HUDEP-2 (cell line): ENCODE results near the gene SACS.
"Not testable (repeated sequence)": the region's sequence is repeated elsewhere in the genome, so short reads cannot be mapped to it uniquely, and the experiment has no call there.

ENCODE experiments used
- DNase-seq, 76 experiments: peaks; one replicate each; lab custom pipeline; 2025; ENCODE audit not compliant: unreplicated experiment in 76 of 76; lab: John Stamatoyannopoulos, UW

Gene SACS

GRCh38 chr13:23418776-23419683, 14.5 kb downstream of the SACS start:
- DNase-seq, result no peak

DNA sequence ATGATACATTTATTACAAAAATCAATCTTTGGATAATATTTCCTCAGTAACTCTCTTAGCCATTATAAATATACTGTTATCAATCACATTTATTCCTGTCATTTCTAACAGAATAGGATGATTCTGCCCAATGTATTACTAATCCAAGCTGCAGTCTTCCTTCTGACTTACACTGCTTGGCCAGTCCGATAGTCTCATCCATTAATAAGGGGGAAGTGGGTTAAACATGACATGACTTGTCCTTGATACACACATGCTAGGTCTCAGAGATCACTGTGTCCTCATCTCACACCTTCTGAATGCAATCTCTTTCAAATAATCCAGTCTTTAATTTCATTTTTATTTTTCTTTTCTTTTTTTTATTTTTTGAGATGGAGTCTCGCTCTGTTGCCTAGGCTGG, 18.8 kb downstream of the SACS start:
- DNase-seq, result no peak

DNA sequence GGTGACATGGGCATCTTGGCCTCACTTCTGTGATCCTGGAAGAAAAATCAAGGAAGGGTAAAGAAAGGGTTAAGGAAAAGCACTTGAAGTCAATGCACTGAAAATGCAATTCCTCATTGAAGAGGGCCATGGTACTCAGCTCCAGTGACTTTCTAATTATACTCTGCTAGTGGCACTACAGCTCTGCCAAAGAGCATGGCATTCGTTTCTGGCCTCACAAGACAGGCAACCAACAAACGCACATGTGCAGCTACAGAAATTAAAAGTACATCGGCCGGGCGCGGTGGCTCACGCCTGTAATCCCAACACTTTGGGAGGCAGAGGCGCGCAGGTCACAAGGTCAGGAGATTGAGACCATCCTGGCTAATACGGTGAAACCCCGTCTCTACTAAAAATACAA, 21.8 kb downstream of the SACS start:
- no peak for DNase-seq

DNA sequence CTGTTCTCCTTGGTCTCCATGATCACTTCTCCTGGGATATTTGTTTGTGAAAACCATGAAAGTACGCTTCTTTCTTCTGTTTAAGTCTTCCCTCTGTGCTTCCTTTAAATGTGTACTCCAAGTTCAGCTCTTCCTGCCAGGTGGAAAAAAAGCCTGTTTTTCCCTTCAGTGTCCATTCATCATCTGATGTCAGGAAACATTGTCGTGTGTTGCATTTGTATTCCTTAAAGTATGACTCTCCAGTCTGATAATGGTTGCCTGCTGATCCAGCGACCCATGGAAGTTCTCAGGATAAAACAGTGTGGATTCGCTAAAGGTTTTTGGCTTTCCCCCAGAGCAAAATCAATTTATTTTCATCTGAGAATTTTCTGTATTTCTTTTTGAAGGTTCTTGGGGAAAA, 22.3 kb downstream of the SACS start:
- DNase-seq, result no peak

DNA sequence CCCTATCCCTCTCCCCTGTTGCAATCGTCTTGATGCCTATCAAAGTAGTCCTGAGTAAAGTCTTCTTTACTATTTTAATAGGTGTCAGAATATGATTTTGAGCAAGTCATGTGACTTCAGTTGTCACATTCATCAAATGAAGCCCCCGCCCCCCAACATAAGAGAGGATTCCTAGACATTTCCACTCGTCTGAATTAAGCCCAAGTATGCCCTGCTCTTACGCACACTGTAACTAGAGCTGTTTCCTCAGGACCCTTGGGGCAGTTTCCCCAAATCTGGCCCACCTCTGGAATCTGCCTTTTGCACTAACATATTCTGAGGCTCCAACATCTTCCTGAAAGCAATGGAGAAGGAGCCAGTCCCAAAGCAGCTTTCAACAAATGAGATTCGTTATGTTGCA, 25.5 kb downstream of the SACS start:
- no peak for DNase-seq

DNA sequence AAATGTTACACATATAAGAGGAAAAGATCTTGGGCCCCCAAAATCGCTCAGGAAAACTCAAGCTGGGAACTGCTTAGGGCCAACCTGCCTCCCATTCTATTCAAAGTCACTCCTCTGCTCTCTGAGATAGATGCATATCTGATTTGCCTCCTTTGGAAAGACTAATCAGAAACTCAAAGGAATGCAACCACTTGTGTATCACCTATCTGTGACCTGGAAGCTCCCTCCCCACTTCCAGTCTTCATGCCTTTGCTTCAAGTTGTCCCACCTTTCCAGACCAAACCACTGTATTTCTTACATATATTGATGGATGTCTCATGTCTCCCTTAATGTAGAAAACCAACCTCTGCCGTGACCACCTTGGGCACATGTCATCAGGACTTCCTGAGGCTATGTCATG, 32.3 kb downstream of the SACS start:
- DNase-seq, result not testable (repeated sequence)

DNA sequence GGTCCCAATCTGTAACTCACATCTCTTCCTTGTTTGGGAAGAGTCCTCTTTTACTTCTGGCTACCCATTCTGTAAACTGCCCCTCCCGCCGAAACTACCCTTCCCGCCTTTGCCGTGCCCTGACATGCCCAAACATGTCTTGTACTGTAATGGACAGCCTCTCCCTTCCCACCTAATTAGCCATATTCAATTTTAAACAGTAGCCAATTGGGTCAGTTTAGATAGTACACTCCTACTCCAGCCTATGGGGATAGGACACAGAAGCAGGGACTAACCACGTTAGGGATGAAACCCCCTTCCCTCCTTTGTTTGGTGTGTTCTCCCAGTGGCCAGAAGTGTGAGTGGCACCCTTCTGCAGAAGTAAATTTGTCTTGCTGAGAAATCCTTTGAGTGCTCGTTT, 34.2 kb downstream of the SACS start:
- DNase-seq, result no peak

DNA sequence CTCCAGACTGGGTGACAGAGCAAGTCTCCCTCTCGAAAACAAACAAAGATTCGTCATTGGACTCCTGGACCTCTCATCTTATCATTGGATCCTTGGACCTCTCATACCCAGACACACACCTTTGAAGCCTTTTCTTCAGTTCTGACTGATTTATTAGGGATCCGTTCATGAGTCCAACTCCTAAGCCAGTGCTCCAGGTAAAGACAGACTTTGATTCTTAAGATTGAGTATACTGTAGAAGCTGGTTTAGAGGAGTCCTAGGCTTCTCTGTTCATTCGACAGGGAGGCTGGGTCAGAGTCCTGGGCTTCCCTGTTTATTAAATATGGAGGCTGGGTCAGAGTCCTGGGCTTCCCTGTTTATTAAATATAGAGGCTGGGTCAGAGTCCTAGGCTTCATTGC, 38.7 kb downstream of the SACS start:
- no peak for DNase-seq

- DNase-seq, result no peak
These were observed 40.4 kb downstream of the SACS start for GRCh38 chr13:23392925-23393645.

DNA sequence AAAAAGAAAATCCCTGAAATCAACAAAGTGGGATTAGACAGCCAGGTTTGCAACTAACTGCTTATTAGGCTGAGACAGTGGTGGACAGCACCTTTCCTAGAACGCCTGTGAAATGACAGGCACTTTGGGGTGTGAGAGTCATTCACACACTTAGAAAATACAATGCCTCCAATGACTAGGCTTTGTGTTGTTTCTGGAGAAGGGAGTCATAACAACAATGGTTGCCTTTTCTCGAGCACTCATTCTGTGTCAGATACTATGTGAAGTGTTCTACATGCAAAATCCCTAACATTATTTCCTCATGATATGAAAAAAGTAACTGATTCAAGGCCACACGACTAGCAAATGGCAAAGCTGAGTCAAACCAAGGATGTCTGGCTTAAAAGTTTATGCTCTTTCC, 41.2 kb downstream of the SACS start:
- no peak for DNase-seq

DNA sequence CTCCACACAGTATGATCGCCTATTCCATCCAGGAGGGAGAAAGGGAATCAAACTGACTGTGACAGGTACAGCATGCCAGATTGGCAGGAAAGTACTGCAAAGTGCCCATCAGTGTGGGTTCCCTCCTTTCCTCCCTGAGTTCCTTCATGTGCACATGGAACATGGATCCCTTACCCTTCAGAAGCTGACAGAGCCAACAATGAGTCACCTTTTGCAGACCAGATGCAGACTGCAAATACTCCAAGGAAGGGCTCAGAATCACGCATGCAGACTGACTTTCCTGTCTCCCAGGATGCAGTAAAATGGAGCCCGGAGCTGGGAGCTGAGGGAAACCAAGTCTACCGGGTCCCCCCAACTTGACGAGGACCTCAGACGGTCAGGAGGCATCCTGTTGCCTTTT, 41.8 kb downstream of the SACS start:
- no peak for DNase-seq

- DNase-seq, result no peak
These were observed 47.0 kb downstream of the SACS start for GRCh38 chr13:23386533-23386932.

- no peak for DNase-seq
These were observed 47.6 kb downstream of the SACS start for GRCh38 chr13:23385931-23386330.

DNA sequence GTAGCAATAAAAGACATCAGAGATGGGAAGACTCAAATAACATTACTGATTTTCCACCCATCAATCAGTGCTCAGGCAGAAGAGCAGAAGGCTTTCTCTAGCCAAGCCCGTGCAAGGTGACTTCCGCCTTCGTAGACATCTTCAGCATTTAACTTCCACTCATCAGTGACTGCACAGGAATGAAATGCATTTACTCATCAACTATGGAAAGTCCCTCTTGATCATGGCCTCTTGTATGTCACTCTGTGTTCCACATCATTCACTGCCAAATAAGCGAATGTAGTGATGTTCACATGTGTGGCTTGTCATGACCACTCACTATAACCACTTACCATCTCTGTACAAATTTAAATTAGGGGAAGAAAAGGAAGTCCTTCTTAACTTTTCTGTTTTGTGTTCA, 49.4 kb downstream of the SACS start:
- no peak for DNase-seq

DNA sequence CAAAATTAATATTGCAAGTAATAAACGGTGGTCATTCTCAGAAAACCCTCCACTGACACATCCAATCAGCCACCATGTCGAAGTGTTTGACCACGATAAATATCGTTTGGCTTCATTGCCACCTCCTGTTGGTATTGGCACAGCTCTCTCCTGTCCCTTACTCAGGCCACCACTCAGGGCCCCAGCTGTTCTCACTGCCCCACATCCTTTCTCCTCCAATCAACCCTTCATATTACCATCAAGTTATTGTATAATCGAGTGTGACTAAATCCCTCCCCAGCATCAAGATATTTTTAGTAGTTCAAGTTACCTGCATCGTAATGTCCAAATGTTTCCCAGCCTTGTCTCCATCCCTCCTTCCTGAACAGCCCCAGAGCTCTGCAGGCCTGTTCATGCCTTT, 50.4 kb downstream of the SACS start:
- no peak for DNase-seq

DNA sequence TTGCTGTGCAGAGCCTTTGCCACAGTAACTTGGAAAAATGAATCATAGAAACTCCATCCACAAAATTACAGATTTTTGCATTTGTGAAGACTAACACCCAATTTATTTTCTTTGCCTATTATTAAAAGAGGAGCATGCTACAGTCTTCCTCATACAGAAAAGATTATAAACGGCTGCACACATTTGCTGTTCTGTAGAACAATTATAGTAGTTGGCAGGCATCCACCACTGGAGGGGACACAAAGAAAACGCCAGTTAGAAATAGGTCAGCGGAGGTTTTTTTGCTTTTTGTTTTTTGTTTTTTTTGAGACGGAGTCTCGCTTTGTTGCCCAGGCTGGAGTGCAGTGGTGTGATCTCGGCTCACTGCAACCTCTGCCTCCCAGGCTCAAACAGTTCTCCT, 51.6 kb downstream of the SACS start:
- no peak for DNase-seq

GRCh38 chr13:23380534-23380933, 53.0 kb downstream of the SACS start:
- no peak for DNase-seq

- no peak for DNase-seq
These were observed 55.4 kb downstream of the SACS start for GRCh38 chr13:23377983-23378632.

GRCh38 chr13:23377579-23377978, 55.9 kb downstream of the SACS start:
- no peak for DNase-seq

DNA sequence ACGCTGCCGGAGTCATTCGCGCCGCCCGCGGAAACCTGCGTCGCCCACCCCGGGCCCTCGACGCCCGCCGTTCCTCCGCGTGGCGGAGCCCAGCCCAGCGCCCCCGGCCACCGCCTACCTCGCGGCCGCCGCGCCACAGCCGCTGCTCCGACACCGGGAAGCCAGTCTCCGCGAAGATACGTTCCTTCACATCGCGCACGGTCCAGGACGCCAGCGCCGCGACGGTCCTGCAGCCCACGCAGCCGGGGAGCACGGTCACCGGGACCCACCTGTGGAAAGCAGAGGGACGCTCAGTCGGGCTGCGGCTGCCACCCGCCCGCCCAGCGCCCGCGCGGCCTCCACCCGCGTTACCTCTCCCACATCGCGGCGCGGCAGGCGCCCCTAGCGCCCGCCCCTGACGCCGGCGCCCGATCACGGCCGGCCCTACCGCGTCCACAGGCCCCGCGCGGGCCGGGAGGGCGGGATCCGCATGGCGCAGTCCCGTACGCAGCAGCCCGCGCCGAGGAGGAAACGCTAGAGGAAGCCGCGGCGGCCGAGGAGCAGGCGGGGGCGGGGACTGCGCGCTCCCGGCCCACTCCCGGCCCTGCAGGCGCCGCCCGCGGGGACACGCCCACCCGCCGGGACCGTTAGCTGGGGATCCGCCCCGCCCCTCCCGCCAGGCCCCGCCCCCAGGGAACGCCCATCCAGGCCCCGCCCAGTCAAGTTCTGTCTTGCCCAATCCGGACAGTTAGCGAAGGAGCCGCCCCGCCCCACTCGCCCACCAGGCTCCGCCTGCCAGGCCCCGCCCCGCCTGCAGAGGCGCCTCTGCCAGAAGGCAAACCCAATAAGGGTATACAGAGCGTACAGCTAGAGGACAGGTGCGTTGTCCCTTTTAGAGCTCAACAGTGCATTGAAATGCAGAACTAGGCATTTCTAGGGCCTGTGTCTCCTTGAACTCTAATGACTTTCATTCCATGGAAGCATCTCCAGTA, 58.2 kb downstream of the SACS start:
- DNase-seq, result peak in 75 of 76 experiments; percentile 9 to 97 (median 92)
